Mucosa of stomach (tissue), 1 donor: ENCODE measurements around the gene TM7SF2.

ENCODE experiments used
- H3K27me3 ChIP-seq: one replicate; pipeline ENCODE4 v1.7.0; 2013; ENCODE audit warnings: mild to moderate bottlenecking, low read length; ENCODE audit not compliant: control insufficient read depth, insufficient read depth
- H3K36me3 ChIP-seq: one replicate; pipeline ENCODE4 v1.7.0; 2013; ENCODE audit warnings: low read length; ENCODE audit not compliant: control insufficient read depth, insufficient read depth
- H3K4me1 ChIP-seq: one replicate; pipeline ENCODE4 v1.7.0; 2013; ENCODE audit warnings: mild to moderate bottlenecking, low read length; ENCODE audit not compliant: control insufficient read depth, insufficient read depth
- H3K4me3 ChIP-seq: one replicate; pipeline ENCODE4 v1.7.0; 2013; ENCODE audit warnings: low read length
- H3K9ac ChIP-seq: one replicate; pipeline ENCODE4 v1.7.0; 2013; ENCODE audit warnings: mild to moderate bottlenecking, low read length, moderate library complexity
- H3K9me3 ChIP-seq: one replicate; pipeline ENCODE4 v1.7.0; 2013; ENCODE audit warnings: mild to moderate bottlenecking, low read length, moderate library complexity; ENCODE audit not compliant: control insufficient read depth
- donor health status: Pancreatic carcinoma.

Gene TM7SF2

GRCh38 chr11:65111744-65112545 lies at the start of gene TM7SF2:
TSS of gene TM7SF2 (plus strand) at chr11:65111872. CDS start at chr11:65112016, 144 bp downstream.
- no peaks in the 10 kb centered on the region for H3K36me3 ChIP-seq
- no peaks in the 10 kb centered on the region for H3K9me3 ChIP-seq
- peak within 1 kb of the TSS; percentile 74 for H3K4me3 ChIP-seq
- H3K9ac ChIP-seq, result peak within 1 kb of the TSS; percentile 68
- H3K4me1 ChIP-seq, result peaks cover 51% of the 10 kb centered on the region
- no peaks in the 10 kb centered on the region for H3K27me3 ChIP-seq

GRCh38 chr11:65063532-65063931 lies 48.1 kb upstream of the TM7SF2 start:
- Histone ChIP-seq H3K4me1 (no peaks in the 10 kb centered on the region), H3K9me3 (no peaks in the 10 kb centered on the region), H3K4me3 (no peak overlapping the region), H3K36me3 (no peaks in the 10 kb centered on the region), H3K27me3 (peaks cover under 1% of the 10 kb centered on the region), H3K9ac (no peak overlapping the region)

- Histone ChIP-seq H3K9me3 (no peaks in the 10 kb centered on the region), H3K4me1 (no peaks in the 10 kb centered on the region), H3K36me3 (no peaks in the 10 kb centered on the region), H3K27me3 (no peaks in the 10 kb centered on the region), H3K4me3 (no peak overlapping the region), H3K9ac (no peak overlapping the region)
Observed at GRCh38 chr11:65064847-65065240, 46.8 kb upstream of the TM7SF2 start.

- Histone ChIP-seq H3K4me3 (no peak overlapping the region), H3K9ac (no peak overlapping the region), H3K27me3 (no peaks in the 10 kb centered on the region), H3K9me3 (no peaks in the 10 kb centered on the region), H3K36me3 (no peaks in the 10 kb centered on the region), H3K4me1 (no peaks in the 10 kb centered on the region)
Observed at GRCh38 chr11:65065851-65066250, 45.8 kb upstream of the TM7SF2 start.

- Histone ChIP-seq H3K4me3 (no peak overlapping the region), H3K4me1 (no peaks in the 10 kb centered on the region), H3K9me3 (no peaks in the 10 kb centered on the region)
Observed at GRCh38 chr11:65066315-65066714, 45.4 kb upstream of the TM7SF2 start.

GRCh38 chr11:65066805-65067291 lies 44.8 kb upstream of the TM7SF2 start:
- Histone ChIP-seq H3K27me3 (no peaks in the 10 kb centered on the region), H3K9me3 (no peaks in the 10 kb centered on the region), H3K4me1 (no peaks in the 10 kb centered on the region), H3K9ac (no peak overlapping the region), H3K4me3 (no peak overlapping the region), H3K36me3 (no peaks in the 10 kb centered on the region)

More at GRCh38 chr11:65066315-65066714, 45.4 kb upstream of the TM7SF2 start:
- H3K9ac ChIP-seq, result no peak overlapping the region
- no peaks in the 10 kb centered on the region for H3K27me3 ChIP-seq
- no peaks in the 10 kb centered on the region for H3K36me3 ChIP-seq

GRCh38 chr11:65067446-65067845 lies 44.2 kb upstream of the TM7SF2 start:
- no peak overlapping the region for H3K4me3 ChIP-seq
- H3K9me3 ChIP-seq, result no peaks in the 10 kb centered on the region

GRCh38 chr11:65069217-65069616 lies 42.5 kb upstream of the TM7SF2 start:
- Histone ChIP-seq H3K27me3 (no peaks in the 10 kb centered on the region), H3K4me3 (no peak overlapping the region), H3K9me3 (no peaks in the 10 kb centered on the region), H3K4me1 (no peaks in the 10 kb centered on the region), H3K9ac (no peak overlapping the region), H3K36me3 (no peaks in the 10 kb centered on the region)

More at GRCh38 chr11:65067446-65067845, 44.2 kb upstream of the TM7SF2 start:
- no peaks in the 10 kb centered on the region for H3K36me3 ChIP-seq
- H3K9ac ChIP-seq, result no peak overlapping the region
- no peaks in the 10 kb centered on the region for H3K27me3 ChIP-seq
- no peaks in the 10 kb centered on the region for H3K4me1 ChIP-seq

- Histone ChIP-seq H3K4me1 (no peaks in the 10 kb centered on the region), H3K4me3 (no peak overlapping the region), H3K9ac (no peak overlapping the region), H3K36me3 (no peaks in the 10 kb centered on the region), H3K9me3 (no peaks in the 10 kb centered on the region), H3K27me3 (no peaks in the 10 kb centered on the region)
Observed at GRCh38 chr11:65071907-65072630, 39.6 kb upstream of the TM7SF2 start.

GRCh38 chr11:65072631-65072966 lies 39.1 kb upstream of the TM7SF2 start:
- Histone ChIP-seq H3K9me3 (no peaks in the 10 kb centered on the region), H3K4me3 (no peak overlapping the region), H3K4me1 (no peaks in the 10 kb centered on the region), H3K9ac (no peak overlapping the region), H3K27me3 (no peaks in the 10 kb centered on the region), H3K36me3 (no peaks in the 10 kb centered on the region)

GRCh38 chr11:65077451-65077850 lies 34.2 kb upstream of the TM7SF2 start:
- Histone ChIP-seq H3K9me3 (no peaks in the 10 kb centered on the region), H3K4me1 (peaks cover 7% of the 10 kb centered on the region), H3K36me3 (no peaks in the 10 kb centered on the region), H3K4me3 (no peak overlapping the region), H3K27me3 (no peaks in the 10 kb centered on the region), H3K9ac (no peak overlapping the region)

- no peaks in the 10 kb centered on the region for H3K27me3 ChIP-seq
- H3K4me1 ChIP-seq, result peaks cover 8% of the 10 kb centered on the region
- H3K36me3 ChIP-seq, result no peaks in the 10 kb centered on the region
- no peaks in the 10 kb centered on the region for H3K9me3 ChIP-seq
- H3K9ac ChIP-seq, result peak overlapping the region; percentile 48
- no peak overlapping the region for H3K4me3 ChIP-seq
Observed at GRCh38 chr11:65078151-65078550, 33.5 kb upstream of the TM7SF2 start.
